ENCODE data around the gene GXYLT2.

The GXYLT2 gene, protein sequence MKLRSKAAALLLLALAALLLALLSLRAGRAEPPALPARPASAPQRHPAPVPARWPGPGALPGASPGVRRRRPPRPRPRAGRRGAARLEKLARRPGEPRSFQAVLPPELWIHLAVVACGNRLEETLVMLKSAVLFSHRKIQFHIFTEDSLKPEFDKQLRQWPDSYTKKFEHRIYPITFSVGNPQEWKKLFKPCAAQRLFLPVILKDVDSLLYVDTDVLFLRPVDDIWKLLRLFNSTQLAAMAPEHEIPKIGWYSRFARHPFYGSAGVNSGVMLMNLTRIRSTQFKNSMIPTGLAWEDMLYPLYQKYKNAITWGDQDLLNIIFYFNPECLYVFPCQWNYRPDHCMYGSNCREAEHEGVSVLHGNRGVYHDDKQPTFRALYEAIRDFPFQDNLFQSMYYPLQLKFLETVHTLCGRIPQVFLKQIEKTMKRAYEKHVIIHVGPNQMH

DNA sequence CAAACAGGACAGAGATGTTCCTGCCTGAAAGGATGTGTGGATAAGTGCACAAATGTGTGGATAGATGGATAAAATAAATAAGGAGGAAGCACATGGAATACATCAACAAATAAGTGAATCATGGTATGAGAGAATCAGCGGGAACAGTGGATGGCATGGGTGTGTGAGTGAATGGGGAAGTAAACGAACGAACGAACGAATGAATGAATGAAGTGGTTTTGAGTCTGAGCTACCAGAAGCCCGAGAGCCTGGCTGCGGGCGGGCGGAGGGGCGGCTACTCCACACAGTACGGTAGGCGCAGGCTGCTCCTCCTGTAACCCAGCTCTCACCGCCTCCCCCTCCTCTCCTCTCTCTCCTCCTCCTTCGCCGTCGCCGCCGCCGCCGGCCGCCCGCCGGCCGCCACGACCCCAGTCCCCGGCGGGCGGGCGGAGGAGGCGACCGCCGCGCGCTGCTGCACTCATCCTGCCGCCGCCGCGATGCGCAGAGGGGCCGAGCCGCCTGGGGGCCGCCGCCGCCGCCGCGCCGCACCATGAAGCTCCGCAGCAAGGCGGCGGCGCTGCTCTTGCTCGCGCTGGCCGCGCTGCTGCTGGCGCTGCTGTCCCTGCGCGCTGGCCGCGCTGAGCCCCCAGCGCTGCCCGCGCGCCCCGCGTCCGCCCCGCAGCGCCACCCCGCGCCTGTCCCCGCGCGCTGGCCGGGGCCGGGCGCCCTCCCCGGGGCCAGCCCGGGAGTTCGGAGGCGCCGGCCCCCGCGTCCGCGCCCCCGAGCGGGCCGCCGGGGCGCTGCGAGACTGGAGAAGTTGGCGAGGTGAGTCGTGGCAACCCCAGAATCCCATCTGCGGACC, at the start of gene GXYLT2:
GXYLT2 (plus strand) TSS at position 342 of the 841 bp plus-strand sequence; CDS start at position 530, 188 bp downstream.
- DNase-seq = peak; percentile 12 to 75

DNA sequence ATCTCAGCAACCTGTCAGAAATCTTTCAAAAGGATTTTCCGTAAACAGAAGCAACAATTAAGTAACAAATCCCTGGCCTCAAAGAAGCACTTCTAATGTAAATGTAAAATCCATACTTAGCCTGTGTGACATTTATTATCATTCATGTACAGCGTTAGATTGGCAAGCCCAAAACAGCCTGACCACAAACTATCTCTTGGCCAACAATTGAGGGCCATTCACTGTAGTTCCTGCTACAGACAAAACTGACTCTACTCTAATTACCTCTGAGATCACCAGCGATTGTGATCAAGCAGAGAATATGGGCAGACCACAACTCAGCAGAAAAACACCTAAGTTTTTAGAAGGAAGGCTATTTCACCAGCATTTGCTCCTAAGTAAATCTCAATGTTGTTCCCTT, 48.8 kb upstream of the GXYLT2 start:
- DNase-seq = no peak

DNA sequence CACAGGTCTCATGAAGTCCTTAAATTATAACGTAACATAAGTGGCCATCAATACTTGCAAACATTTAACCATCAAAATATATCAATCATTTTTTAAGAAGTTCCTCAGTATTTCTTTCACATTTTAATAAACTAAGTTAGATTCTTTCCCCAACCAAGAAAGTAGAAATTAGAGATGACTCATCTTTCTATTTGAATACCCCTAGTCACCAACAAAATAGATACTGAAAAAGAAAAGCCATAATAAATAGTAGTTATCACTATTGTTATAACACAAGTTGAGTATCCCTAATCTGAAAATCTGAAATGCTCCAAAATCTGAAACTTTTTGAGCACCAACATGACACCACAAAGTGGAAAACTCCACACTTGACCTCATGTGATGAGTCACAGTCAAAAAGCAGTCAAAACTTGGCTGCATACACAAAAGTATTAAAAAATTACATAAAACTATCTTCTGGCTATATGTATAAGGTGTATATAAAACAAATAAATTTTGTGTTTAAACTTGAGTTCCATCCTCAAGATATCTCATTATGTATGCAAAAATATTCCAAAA, 43.3 kb upstream of the GXYLT2 start:
- DNase-seq = no peak

DNA sequence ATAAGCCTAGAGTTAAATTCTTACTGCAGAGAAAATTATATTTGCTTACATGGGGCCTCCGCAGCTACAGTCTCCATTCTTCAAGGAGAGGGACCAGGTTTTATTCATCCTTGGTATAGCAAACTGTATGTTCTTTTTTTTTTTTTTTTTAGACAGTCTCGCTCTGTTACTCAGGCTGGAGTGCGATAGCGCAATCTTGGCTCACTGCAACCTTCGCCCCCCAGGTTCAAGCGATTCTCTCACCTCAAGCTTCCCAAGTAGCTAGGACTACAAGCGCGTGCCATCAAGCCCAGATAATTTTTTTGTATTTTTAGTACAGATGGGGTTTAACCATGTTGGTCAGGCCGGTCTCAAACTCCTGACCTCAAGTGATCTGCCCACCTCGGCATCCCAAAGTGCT, 41.7 kb upstream of the GXYLT2 start:
- DNase-seq = no peak

DNA sequence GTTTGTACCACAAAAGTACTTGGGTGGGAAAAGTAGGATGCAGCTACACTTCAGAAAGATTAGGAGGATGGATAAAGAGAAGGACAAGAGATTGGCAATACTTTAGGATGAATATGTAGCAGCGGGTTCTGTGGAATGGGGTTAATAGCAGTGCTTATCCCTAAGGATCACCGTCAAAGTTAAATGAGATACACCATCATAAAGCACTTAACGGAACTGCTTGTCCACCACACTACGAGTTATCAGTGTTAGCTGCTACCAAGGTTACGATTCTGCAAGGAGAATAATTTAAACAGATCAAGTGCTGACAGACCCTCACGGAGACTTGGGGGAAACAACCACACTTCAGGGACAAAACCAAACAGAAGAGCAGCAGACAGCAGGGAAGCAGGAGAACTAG, 40.6 kb upstream of the GXYLT2 start:
- DNase-seq = no peak

DNA sequence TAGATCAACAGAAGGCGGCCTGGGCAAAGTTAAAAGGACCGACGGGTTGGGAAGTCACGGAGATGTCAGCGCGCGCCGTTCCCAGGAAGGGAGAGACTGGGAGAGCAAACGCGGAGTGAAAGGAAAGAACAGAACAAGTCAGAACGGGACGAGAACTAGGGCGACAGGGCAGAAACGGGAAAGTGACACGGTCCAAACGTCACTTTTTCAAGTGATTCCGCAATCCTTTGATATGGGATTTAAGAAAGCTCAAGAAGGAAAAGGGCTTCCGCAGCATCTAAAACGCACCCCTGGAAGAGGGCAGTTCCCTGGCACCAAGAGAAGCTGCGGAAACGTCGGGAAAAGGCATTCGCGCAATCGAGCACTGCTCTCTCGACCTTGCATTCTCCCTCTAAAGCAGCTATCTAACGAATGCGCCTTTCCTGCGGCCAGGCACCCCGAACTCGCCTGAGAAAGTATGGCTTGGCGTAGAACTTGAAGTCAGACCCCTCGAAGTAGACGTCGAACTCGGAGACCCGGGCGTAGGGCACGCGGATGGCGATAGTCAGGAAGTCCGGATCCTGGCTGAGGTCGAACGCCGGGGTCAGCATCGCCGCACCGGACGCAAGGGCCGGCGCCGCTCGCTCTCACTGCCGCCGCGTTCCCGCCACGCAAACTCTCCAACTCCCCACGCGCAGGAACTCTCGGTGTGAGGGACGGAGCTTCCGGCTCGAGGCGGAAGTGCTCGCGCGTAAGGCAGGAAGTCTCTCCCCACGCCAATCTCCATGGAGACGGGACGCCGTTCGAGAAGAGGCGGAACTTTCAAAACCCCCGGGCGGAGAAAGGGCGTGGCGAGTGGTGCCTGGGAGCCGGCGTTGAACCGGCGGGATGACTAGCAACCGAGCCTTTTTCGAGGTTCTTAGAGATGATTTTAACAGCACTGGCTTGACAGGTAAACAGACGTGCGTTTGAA, 39.8 kb upstream of the GXYLT2 start, which contains the start of gene SHQ1:
SHQ1 (minus strand) TSS at position 695 of the 952 bp plus-strand sequence; CDS start at position 590, 105 bp downstream.
- peak; percentile 76 to 93 for DNase-seq

DNA sequence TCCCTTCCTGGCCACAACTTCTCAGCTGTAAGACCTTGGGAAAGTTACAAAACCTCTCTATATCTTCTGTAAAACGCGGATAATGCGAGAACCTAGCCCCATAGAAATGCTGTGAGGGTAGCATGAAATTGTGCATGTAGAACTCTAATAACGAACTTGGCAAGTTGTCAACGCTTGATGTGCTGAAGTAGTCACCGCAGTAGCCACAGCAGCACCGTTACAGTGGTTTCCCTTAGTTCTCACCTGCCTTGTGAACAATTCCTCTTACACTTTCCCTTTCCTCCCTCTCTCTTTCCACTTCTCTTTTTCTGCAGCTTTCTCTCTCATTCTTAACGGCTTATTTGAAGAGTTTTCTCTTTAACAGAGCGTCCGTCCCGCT, 39.2 kb upstream of the GXYLT2 start:
- no peak for DNase-seq

DNA sequence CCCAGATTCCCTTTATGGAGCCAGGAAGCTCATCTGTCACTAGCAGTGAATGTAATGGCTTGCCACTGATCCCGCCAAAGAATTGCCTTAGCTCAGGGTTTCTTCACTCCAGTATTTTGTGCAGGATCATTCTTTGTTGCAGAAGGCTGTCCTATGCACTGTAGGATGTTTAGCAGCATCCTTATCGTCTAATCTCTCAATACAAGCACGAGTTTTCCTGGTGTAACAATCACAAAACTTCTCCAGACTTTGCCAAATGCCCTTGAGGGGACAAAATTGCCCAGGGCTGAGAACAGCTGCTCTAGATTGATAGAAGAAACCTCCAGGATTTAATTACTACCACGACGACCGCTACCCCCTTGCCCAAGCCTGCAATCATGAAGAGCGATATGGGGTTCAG, 32.8 kb upstream of the GXYLT2 start:
- no peak for DNase-seq

DNA sequence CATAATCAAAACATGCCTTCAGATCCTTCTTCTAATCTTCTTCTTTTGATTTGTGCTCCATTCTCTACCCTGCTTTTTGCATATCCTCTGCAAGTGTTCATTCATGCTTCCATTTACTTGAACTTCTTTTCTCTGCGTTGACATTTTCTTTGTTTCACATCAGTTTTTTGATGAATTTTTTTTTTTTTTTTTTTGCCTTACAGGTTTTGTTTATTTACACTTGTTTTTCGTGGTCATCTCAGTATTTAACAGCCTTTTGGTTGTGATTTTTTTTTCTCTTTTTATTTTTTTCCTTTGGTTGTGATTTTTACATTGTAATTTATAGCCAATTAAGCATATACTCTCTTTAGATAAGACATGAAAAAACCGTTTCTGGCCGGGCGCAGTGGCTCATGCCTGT, 27.8 kb upstream of the GXYLT2 start:
- no peak for DNase-seq

DNA sequence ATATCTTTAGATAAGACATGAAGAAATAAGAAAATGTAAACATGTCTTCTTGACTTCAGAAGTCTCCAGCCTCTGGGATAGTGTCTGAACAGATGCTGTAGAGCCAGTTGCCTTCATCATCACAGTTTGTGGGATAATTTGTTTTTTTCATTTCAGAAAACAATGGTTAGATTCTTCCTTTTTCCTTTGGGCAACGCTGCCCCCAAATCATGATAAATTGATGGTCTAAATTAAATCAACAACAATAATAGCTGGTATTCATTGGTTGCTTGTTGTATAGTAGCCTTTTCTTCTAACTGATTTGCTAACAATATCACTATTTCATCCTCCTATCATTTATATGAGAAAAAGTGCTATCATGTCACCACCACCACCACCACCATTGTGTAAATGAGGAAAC, 27.0 kb upstream of the GXYLT2 start:
- DNase-seq = no peak

DNA sequence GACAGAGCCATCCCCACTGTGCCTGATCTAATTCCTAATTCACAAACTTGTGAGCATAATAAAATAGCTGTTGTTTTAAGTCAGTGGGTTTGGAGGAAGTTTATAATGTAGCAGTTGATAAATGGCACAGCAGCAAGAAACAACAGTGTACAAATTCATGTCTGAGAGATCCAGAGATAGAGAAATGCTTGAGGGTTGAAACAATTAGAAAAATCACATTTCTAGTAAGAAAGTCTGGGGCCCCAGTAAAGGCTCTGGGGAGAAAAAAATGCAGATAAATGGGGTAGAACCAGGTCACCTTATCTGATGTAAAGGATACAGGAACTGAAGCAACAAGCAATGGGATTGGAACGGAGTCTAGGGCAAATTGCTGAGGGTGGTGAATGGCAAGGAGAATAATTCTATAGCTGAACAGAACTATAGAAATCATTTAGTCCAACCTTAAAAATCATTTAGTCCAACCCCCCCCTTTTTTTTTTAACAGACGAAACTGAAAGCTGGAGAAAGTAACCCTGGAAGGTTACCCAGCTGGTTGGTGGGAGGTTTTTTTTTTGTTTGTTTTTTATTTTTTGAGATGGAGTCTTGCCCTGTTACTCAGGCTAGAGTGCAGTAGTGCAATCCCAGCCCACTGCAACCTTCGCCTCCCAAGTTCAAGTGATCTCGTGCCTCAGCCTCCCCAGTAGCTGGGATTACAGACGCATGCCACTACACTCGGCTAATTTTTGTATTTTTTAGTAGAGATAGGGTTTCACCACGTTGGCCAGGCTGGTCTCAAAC, 25.3 kb upstream of the GXYLT2 start:
- no peak for DNase-seq

DNA sequence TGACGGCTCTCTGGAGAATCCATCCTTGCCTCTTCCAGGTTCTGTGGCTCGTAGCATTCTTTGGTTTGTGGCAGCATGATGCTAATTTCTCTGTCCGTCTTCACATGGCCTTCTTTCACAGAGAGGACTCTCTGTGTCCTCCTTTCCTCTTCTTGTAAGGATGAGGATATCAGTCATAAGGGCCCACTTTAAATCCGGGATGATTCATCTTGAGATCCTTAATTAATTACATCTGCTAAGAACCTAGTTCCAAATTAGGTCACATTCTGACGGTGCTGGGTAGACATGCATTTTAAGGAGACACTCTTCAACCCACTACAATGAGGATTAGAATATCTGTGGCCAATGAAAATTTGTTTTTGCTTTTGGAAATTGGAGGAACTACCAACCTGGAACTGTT, 15.7 kb upstream of the GXYLT2 start:
- no peak for DNase-seq

DNA sequence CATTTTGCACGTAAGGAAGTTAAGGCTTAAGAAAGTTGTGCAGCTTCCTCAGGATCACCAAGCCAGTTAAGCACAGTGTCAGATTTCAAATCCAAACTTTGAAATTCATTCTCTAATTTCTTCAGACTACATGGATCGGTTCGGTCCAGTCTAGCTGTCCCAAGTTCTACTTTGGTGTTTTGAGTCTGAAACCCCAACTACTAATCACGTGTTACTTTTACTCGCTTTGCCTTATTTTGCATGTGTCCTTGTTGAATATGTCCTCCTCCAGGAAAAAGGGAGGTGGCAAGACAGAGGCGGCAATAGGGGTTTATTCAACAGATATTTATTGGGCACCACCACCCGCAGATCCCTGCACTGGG, 522 bp upstream of the GXYLT2 start:
- DNase-seq = peak in 1 of 2 experiments; percentile 13

DNA sequence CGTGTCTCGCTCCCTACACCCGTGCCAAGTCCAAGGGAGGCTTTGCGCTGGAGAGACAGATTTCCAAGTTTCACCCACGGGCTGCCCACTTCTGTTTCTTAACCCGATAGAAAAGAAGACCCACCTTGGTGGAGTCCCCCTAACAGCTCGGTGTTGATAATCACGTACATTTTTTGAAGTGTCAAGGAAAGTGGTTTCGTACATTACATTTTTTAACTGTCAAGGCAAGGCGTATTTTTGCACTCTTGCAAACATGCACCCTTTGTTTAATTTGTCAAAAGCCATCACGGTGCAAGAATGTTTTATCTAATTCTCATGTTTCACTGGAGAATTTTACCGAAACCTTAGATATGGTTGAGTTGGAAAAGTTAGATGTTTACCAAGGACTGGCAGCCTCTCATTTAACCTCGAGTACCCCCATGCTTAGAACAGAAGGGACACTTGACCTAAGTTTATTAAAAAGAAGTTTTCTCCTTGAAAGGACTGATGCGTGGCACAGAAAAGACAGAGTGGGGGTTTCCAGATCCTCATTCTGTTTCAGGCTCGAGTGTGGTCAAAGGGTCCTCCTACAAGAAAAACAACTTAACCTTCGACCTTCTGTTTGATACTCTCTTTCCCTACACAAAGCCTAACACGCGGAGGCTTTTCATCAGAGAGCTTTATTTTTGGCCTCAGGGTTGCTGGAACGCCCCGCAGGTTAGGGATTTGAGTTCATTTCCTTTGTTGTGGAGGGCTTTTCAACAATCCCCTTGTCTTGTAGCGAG, 882 bp downstream of the GXYLT2 start:
- no peak for DNase-seq

DNA sequence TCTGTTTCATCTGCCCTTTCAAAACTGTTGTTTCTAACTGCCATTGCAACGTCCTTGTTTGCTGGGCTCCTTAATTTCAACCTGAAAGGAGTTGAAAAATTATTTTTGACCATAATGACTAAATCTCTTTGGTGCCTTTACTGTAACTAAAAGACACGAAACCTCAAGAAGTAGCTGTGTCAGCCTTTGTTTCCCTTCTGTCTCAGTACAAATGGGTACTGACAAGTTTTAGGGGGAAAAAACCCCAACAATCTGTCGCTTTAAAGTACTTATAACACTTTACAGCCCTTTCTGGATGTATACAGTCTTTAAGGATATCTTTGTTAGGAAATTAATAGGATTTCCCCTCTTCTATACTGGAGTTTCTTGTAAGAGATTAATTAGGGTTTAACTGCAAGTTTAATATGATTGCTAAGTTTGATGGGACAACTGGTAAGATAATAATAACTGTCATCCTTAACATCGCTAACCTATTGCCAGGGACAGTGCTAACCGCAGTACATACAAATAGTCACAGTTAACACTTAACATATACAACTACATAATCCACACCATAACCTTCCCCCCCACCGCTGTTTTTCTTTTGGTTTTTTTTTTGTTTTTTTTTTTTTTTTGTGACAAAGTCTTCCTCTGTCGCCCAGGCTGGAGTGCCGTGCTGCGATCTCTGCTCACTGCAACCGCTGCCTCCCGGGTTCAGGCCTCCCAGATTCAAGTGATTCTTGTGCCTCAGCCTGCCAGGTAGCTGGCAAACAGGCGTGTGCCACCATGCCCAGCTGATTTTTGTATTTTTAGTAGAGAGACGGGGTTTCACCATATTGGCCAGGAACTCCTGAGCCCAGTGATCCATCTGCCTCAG, 1.7 kb downstream of the GXYLT2 start:
- no peak for DNase-seq

DNA sequence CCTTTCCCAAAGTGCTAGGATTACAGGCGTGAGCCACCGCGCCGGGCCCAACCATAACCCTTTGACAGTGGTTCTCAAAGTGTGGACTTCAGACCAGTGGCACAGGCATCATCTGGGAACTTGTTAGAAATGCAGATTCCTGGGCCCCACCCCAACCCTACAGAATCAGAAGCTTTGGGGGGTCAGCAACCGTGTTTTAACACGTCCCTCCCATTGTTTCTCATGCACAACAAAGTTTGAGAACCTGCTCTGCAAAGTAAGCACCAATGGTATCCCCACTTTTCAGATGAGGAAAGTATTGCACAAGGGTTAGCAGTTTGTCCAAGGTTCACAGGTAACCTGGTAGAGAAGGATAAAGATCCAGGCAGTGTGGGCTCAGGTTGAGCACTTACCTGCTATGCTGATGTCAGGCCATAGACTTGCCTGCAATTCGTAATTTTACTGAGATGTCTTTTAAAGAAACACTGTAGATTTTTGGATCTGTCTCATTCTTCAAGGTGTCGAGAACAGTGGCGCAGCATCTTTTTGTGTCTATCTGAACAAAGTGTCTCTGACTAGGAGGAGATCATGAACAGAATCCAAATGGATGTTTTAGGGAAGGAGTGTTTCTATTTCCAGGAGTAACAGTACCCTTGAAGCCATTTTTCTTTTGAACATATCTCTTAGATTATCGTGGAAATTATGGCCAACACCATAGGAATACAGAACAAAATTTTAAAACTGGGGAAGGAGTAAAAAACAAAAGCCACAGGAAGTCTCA, 2.5 kb downstream of the GXYLT2 start:
- no peak for DNase-seq

DNA sequence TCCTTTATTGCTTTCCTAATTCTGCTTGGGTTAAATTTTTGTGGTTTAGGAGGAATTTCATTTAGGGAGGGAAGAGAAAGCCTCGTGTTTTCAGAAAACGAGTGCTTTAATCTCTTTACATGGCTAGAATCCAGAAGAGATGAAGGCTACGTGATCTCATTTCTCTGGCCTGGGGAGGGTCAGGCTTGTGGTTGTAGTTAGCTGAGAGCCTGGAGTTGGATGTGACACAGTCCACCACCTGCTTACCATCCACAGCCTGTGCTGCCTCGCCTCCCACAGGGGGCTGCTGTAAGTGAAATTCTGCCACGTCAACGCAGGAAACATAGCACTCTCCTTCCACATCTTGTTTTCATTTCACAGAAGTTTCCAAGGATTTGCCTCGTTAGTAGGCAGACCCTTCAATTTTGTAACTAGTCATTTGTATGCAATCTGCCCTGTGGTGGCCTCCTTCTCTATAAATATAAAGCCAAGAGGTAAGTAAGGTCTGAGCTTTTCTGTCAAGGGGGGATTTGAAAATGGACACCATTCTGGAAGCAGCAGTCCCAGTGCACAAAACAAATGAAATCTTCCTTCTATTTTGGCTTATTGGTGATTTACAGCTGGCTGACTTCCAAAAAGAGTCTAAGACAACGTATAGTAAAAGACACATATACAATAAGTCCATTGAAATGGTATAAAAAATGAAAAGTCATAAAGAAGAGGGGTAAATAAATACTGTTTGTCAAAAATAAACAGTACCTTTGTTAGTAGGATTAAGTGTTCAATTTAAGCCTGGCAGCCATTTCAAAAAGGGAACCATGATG, 3.4 kb downstream of the GXYLT2 start:
- no peak for DNase-seq

DNA sequence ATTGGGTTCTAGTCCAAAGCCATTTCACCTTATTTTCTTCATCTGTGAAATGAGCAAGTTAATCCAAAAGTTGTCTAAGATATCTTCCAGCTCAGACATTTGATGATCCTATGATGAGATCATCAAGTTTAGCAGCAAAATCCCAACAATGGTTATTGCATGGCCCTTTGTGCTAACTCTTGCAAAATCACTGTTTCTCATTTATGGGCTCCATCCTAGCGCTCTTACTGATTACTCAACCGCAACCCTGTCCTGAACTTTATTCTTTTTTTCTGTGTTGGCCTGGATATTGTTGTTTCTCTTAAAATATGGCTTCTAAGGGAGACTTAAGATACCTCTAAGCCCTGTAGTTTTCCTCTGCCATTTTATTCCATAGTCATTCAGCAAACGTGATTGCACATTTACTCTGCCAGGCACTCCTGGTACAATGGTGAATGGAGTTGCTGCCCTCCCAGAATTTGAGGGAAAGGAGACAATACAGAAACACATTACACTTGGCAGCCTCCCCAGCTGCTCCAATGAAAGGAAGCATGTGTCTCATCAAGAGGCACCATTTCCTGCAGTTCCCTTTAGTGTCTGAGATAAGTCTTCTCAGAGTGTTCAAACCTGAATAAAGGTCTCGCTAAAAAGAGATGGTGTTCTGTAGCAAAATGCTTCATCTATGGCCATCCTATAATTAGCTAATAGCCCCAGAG, 4.4 kb downstream of the GXYLT2 start:
- DNase-seq = no peak

Data from NCI-H526 (cell line).